Skeletal muscle cell (primary cell): ENCODE results near the gene NELL1.
"Not testable (repeated sequence)": the region's sequence is repeated elsewhere in the genome, so short reads cannot be mapped to it uniquely, and the experiment has no call there.

Experiments
- DNase-seq: peaks from one replicate; pipeline ENCODE4 v3.0.0-alpha.2; 2010; ENCODE audit warnings: low read depth
- H3K4me3 ChIP-seq: 2 replicates; pipeline ENCODE4 v1.5.1; 2011; ENCODE audit warnings: low read depth, mild to moderate bottlenecking, control low read depth, low read length, moderate library complexity

Gene NELL1

GRCh38 chr11:21137803-21138202, 468.4 kb downstream of the NELL1 start:
- no peak for DNase-seq
- no peak overlapping the region for H3K4me3 ChIP-seq

GRCh38 chr11:21141557-21141956, 472.2 kb downstream of the NELL1 start:
- DNase-seq, H3K4me3 ChIP-seq: not testable (repeated sequence)

GRCh38 chr11:21142007-21142406, 472.6 kb downstream of the NELL1 start:
- no peak for DNase-seq
- H3K4me3 ChIP-seq = no peak overlapping the region

- no peak overlapping the region for H3K4me3 ChIP-seq
- no peak for DNase-seq
Observed at GRCh38 chr11:21144531-21144930, 475.1 kb downstream of the NELL1 start.

- H3K4me3 ChIP-seq = no peak overlapping the region
Observed at GRCh38 chr11:21148376-21148775, 479.0 kb downstream of the NELL1 start.

GRCh38 chr11:21160140-21160539, 490.8 kb downstream of the NELL1 start:
- DNase-seq = no peak
- no peak overlapping the region for H3K4me3 ChIP-seq

More at GRCh38 chr11:21148376-21148775, 479.0 kb downstream of the NELL1 start:
- no peak for DNase-seq

GRCh38 chr11:21169639-21170038, 500.3 kb downstream of the NELL1 start:
- DNase-seq = no peak
- H3K4me3 ChIP-seq = no peak overlapping the region

GRCh38 chr11:21173476-21173875, 504.1 kb downstream of the NELL1 start:
- DNase-seq = no peak
- H3K4me3 ChIP-seq = no peak overlapping the region

- H3K4me3 ChIP-seq = no peak overlapping the region
- DNase-seq = no peak
Observed at GRCh38 chr11:21174781-21175180, 505.4 kb downstream of the NELL1 start.

DNA sequence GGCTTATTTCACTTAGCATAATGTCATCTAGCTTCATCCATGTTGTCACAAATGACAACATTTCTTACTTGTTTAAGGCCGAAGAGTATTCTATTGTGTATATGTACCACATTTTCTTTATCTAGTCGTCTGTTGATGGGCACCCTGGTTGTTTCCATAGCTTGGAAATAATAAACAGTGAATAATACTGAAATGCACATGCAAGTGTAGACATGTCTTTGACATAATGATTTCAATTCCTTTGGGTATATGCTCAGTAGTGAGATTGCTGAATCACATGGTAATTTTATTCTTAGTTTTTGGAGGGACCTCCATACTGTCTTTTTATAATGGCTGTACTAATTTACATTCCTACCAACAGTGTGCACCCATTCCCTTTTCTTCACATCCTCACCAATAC, 508.0 kb downstream of the NELL1 start:
- no peak overlapping the region for H3K4me3 ChIP-seq
- no peak for DNase-seq

DNA sequence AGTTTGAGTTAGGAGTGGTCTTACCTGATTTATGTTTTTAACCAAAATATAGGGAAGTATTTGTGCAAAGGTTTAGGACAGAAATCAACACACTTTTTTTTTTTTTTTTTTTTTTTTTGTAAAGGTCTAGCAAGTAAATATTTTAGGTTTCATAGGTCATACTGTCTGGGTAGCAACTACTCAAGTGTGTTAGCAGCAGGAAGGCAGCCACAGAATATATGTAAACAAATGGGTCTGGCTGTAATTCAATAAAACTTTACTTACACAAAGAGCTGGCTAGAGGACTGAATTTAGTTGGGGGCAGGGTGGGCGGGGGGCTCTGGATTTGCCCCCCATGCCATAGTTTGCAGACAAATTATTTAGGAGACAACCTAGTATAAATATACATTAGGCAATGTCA, 510.4 kb downstream of the NELL1 start:
- H3K4me3 ChIP-seq = no peak overlapping the region
- no peak for DNase-seq

- H3K4me3 ChIP-seq = no peak overlapping the region
- no peak for DNase-seq
Observed at GRCh38 chr11:21180182-21180581, 510.8 kb downstream of the NELL1 start.

DNA sequence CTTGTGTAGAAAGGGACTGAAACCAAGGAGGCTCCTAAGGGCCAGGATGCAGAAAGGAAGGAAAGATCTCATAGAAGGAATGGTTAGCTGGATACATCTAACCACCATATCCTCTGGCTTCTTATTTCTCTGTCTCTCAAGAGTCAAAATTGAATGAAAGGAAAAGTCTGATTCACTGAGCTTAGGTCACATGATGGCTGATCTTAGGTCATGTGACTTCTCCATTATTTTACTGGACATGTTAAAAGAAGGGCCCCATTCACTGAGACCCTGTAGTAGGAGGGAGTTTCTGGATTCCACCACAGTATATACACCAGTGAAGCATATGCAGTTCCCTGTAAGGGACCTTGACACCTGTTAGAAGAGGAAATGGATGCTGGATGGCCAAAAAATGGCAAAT, 516.6 kb downstream of the NELL1 start:
- no peak for DNase-seq
- H3K4me3 ChIP-seq = no peak overlapping the region

DNA sequence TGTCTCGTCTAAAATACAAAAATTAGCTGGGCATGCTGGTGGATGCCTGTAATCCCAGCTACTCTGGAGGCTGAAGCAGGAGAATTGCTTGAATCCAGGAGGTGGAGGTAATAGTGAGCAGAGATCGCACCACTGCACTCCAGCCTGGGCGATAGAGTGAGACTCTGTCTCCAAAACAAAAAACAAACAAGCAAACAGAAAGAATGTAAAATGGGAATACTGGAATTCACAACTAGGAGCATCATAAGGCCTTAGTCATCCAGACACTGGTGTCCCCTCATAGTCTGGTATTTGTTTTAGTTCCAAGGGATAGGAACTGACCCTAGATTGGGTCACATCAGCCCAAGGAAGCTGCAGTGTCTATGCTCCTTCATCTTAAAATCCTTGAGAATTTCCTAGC, 520.8 kb downstream of the NELL1 start:
- DNase-seq = no peak
- H3K4me3 ChIP-seq = no peak overlapping the region

GRCh38 chr11:21195995-21196394, 526.6 kb downstream of the NELL1 start:
- no peak for DNase-seq

GRCh38 chr11:21198498-21198897, 529.1 kb downstream of the NELL1 start:
- no peak overlapping the region for H3K4me3 ChIP-seq
- DNase-seq = no peak

More at GRCh38 chr11:21195995-21196394, 526.6 kb downstream of the NELL1 start:
- H3K4me3 ChIP-seq = no peak overlapping the region

DNA sequence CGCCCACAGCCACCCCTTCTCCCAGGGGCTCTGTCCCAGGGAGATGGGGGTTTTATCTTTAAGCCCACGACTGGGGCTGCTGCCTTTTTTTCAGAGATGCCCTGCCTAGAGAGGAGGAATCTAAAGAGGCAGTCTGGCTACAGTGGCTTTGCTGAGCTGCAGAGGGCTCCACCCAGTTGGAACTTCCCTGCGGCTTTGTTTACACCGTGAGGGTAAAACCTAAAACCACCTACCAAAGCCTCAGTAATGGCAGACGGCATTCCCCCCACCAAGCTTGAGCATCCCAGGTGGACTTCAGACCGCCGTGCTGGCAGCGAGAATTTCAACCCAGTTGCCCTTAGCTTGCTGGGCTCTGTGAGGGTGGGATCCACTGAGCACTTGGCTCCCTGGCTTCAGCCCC, 535.8 kb downstream of the NELL1 start:
- DNase-seq = no peak
- no peak overlapping the region for H3K4me3 ChIP-seq

DNA sequence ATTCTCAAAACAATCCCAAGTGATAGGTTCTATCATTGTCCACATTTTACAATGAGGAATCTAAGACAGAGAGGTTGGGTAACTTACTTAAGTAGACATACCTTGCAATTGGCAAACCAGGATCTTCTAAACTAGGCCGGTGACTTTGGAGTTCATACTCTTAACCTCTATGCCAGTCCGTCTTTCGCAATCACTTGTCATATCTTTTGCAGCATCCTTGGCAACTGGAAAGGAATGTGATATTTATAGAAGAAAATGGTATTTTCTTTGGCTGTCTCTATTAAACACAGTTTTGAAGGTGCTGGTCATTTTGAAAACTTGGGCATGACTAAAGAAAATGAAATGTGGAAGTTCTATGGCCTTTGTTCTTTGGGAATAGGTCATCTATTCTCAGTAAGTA, 556.5 kb downstream of the NELL1 start:
- DNase-seq = no peak
- H3K4me3 ChIP-seq = no peak overlapping the region

DNA sequence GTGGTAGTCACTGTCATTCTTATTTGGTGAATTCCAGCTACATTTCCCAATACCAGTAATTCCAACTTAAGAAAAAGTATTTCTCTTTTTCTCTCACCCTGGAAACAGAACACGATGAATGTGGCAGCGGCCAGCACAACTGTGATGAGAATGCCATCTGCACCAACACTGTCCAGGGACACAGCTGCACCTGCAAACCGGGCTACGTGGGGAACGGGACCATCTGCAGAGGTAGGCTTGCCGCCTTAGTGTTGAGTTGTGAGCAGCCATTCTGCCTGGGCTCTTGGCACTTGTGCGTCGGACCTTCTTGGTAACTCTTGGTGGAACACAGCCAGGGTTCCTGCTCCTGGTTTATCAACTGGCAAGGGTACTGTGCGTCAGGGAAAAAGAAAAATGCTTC, 559.8 kb downstream of the NELL1 start:
- no peak for DNase-seq
- H3K4me3 ChIP-seq = no peak overlapping the region

GRCh38 chr11:21250196-21250595, 580.8 kb downstream of the NELL1 start:
- H3K4me3 ChIP-seq = no peak overlapping the region
- no peak for DNase-seq

DNA sequence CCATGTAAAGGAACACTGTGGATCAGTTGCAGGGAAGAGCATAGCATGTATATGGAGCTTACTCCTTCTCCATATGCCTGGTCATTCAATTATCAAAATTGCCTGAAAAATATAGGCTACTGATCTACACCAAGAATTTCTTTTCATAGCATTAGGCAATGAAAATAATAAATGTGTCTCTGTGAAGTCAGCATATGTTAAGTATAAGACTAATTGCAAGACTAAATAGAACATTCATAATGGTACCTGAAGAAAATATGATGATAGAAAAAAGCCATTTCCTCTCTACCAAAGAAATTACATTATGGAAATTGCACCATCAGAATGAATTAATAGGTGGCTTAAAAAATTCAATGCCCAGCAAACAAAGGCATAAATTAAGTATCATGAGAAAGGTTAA, 584.7 kb downstream of the NELL1 start:
- no peak for DNase-seq
- H3K4me3 ChIP-seq = no peak overlapping the region

DNA sequence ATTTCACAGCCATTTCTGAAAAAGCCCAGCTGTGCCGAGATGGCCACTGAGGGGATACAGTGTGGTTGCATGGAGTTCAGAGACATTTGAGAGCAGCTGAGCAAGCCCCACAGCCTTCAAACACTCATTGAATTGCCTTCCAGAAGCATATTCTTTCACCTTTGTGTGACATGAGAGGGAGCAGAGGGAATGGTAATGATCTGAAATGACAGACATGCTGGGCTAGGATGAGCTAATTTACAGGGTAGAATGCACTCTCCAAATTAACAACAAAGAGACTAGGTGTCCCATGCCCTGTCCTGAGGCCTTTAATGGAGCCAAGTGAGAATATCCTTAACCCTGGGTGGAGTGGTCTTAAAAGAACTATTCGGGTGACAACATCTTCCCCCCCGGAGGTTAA, 585.4 kb downstream of the NELL1 start:
- DNase-seq = no peak
- no peak overlapping the region for H3K4me3 ChIP-seq
